NCI-H187 treated with DMSO at 0.1 percent for 48 hours (cell line): ENCODE measurements around the gene SLC16A10.
"Not testable (repeated sequence)": the region's sequence is repeated elsewhere in the genome, so short reads cannot be mapped to it uniquely, and the experiment has no call there.

Source experiments
- DNase-seq: peaks from one replicate; lab custom pipeline; 2025; lab: John Stamatoyannopoulos, UW

SLC16A10 gene

GRCh38 chr6:111220383-111221031, 133.2 kb downstream of the SLC16A10 start:
- no peak for DNase-seq

- no peak for DNase-seq
Measured at GRCh38 chr6:111221804-111222203, 134.5 kb downstream of the SLC16A10 start.

DNA sequence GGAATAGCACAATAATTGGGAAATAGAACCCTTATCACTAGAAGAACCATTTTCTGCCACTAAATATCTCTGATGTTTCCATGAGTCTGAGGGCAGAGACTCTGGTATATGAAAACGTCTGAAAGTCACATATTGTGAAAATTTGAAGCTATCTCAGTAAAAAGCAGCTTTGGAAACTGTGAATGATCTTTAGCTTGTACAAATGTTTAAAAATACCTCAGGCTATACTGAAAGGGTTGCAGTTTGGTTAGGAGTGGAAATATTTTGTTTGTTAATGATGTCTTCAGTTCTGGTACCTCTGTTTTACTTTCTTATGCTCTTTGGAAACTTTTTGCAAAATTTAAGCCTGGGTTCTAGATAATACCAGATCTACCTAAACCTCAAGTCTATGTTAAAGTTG, 135.0 kb downstream of the SLC16A10 start:
- no peak for DNase-seq

DNA sequence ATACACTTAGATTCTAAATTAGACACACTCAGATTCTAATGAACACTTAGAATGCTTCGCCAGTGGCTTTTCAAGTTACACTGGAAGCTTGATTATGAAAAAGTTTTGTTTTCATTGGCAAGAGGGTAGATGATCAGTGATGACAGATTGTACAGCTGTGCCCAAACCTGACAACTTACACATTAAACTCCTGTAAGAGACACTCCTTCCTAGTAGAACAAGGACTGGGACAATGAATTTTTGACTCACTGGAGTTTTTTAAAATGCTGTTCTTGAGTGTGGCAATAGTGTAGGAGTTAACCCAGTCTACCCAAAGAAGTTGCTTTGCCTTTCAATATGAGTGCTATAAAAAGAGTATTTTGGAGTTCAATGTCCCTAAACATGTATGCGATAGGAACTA, 140.8 kb downstream of the SLC16A10 start:
- no peak for DNase-seq

GRCh38 chr6:111230351-111231089, 143.2 kb downstream of the SLC16A10 start:
- DNase-seq = no peak

DNA sequence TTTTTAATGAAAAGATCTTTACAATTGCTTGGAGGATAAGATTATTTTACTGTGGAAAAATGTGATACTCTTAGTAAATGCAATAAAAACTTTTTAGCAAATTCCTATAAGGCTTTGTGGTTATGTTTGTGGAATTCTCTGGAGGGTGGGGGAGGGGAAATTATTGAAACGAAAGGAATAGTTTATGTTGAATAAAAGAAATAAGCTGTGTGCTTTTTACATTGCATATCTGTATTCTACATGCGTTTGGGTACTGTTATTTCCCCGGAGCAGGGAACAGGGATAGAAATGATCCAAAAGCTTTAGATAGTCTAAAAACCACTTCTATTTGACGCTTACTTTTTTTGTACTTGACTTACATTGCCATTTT, 143.8 kb downstream of the SLC16A10 start:
- no peak for DNase-seq

- no peak for DNase-seq
Measured at GRCh38 chr6:111237852-111238251, 150.5 kb downstream of the SLC16A10 start.

DNA sequence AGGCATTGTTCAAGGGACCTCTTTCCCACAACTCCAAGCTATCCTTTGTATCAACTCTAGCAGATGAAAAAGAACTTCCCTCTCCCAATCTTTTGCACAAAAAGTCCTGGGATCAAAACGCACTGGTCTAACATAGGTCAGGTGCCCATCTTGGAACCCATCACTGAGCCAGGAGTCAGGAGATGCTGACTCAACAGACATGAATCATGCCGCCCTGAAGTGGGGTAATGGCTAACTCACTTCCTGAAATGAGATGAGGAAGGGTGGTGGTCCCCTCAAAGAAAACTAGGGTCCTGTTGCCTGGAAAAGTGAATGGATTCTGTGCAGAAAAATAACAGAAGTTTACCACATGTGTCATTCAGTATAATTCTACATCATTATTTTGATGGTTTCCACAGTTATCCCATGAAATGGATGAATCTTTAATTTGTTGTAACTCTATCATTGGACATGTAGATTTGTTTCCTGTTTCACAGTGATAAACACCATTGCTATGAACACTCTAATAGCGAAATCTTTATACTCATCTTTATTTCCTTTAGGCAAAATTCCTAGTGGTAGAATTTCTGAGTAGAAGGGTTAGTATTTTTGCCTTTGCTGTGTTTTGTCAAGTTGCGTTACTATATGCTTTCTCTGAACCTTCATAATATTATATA, 151.3 kb downstream of the SLC16A10 start:
- DNase-seq = no peak

DNA sequence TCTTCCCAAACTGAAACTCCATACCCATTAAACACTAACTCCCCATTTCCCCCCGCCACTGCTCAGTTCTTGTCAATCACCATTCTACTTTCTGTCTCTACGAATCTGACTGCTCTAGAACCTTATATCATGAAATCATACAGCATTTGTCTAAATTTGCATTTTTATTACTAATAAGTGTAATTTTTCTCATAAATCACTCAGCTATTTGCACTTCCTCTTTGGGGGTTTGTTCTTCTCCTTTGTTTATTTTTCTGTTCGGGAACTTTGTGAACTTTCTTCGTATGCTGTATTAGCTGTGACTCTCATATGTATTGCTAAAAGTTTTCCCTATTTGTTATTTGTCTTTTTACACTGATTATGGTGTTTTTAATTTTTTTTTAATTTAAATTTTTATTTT, 152.2 kb downstream of the SLC16A10 start:
- no peak for DNase-seq

DNA sequence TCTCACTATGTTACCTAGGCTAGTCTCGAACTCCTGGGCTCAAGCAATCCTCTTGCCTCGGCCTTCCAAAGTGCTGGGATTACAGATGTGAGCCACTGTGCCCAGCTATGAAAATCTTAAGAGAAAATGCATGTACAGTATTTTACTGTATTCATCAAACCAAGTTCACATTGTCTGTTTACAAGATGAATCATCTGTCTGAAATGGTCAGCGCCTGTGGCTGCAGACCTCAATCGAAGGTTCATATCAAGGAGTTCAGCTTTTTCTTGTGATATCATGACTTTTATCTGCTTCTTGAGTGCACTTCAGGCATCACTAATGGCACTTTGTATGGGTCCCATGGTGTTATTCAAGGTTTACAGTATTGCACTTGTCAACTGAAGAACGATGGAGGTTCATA, 155.1 kb downstream of the SLC16A10 start:
- DNase-seq = no peak

DNA sequence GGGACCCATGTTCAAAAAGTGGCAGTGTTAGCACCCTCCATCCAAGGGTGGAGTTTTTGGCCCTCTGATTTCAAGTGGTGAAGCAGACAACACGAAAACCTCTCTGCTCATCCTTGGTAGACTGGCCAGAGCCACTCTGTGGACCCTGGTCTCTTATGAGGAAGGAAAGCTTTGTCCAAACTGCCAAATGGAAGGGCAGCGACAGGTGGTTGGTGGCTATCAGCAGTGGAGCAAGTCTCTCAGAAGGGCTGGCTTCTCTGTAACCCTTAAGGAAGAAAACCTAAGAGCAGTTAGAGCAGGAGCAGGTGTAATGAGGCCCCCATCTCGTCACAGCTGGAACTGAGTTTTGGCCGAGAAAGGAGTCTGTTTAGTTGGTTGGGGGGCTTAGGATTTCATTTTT, 155.8 kb downstream of the SLC16A10 start:
- no peak for DNase-seq

- DNase-seq = no peak
Measured at GRCh38 chr6:111248789-111249188, 161.5 kb downstream of the SLC16A10 start.

- DNase-seq = no peak
Measured at GRCh38 chr6:111250791-111251354, 163.6 kb downstream of the SLC16A10 start.

DNA sequence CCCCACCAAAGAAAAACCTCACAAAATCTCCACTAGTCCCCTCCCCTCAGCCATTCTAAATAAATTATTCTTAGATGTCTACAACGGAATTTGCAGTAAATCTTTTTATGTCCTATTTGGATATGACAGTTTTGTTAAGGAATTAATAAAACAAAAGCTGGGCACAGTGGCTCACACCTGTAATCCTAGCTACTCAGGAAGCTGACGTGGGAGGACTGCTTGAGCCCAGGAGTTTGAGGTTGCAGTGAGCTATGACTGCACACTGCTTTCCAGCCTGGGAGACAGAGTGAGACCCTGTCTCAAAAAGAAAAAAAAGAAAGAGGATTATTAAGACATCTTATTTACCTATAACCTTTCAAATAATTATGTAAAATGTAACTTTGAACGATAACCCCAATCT, 165.4 kb downstream of the SLC16A10 start:
- no peak for DNase-seq

GRCh38 chr6:111254004-111254778, 166.9 kb downstream of the SLC16A10 start:
- DNase-seq = peak; percentile 39

- no peak for DNase-seq
Measured at GRCh38 chr6:111254779-111255166, 167.5 kb downstream of the SLC16A10 start.

DNA sequence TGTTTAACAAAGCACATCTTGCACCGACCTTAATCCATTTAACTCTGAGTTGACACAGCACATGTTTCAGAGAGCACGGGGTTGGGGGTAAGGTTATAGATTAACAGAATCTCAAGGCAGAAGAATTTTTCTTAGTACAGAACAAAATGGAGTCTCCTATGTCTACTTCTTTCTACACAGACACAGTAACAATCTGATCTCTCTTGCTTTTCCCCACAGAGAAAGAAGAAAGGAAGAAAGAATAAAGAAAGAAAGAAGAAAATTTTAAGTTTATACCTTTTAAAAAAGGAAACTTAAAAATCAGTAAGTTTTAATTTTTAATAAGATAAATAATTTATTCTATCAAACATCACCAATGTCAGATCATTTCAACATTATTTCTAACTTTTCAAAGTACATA, 168.5 kb downstream of the SLC16A10 start:
- DNase-seq = not testable (repeated sequence)

- DNase-seq = no peak
Measured at GRCh38 chr6:111256646-111257045, 169.3 kb downstream of the SLC16A10 start.

DNA sequence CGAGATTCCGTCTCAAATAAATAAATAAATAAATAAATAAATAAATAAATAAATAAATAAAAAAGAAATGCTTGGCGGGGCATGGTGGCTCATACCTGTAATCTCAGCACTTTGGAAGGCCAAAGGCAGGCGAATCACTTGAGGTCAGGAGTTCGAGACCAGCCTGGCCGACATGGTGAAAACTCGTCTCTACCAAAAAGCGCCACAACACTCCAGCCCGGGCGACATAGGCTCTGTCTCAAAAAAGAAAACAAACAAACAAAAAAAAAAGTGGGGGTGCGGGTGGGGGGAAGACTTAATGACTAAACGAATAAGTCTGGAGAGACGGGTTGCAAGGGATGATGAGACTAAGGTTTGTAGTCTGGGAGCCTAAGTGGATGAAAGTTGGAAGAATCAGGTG, 170.7 kb downstream of the SLC16A10 start:
- DNase-seq = no peak

DNA sequence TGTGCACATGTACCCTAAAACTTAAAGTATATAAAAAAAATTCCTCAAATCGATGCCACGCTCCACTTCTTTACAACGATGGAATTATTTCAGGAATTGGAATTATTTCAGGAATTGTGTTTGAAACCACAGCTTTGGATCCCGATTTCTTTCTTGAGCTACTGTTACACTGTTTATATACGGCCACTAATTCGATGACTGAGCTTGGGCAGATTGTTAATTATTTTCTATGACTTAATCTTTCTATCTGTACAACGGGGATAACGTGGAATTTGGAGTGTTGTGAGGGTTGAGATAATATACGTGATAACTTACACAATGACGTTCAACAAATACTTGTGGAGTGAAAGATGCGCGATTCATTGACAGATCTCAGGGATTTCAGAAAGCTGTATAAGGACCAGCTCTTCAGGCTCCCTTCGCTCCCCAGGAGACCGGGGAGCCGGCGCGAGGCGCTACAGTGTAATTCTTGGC, 171.3 kb downstream of the SLC16A10 start:
- no peak for DNase-seq

DNA sequence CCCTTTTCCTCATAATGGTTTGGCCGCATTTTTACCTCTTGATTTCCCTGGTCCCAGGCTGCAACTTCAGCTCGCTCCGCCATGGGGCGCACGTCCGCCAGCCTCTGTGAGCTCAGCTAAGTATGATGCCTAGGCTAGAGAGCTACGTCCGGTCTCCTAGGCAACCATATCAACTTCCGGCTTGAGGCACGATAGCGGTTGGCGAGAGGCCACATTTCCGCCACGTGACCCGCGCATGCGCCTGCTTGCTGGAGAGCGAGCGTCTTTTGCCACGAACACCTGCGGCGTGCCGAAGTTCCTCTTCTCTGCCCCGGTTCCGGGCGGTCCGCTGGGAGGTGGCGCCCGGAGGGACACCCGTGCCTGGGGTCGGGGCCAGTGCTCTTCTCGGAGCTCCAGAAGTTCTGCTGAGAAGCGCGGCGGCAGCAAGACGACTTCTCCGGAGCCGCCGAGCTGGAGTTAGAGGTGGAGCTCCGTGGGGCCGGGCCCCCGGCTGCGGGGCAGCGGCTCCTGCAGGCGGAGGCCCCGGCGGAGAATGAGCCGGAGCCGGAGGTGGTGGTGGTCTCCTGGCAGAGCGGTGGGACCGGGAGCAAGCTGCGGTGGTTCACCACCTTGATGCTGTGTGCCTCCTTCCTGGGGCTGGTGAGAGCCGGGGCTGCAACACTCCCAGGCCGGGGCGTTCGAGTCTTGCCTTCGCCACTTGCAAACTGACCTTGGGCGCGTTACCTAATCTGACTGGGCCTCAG, 172.0 kb downstream of the SLC16A10 start:
- peak; percentile 92 for DNase-seq
